Osteocyte (in vitro differentiated cells): ENCODE measurements around the gene WDR7. TPM values are rescaled to one million over a fixed set of nuclear protein-coding genes. Genes with fewer than 3 reads are reported as not detected.

Experiments
- DNase-seq: peaks from one replicate; pipeline ENCODE4 v3.0.0; 2021; ENCODE audit warnings: mixed read lengths; ENCODE audit not compliant: unreplicated experiment; ENCODE audit errors: extremely low spot score
- H3K27ac Mint-ChIP-seq: one replicate; pipeline ENCODE4 v1.8.0; 2021; ENCODE audit warnings: mild to moderate bottlenecking, mixed read lengths; ENCODE audit not compliant: unreplicated experiment
- H3K27me3 Mint-ChIP-seq: one replicate; pipeline ENCODE4 v1.8.0; 2021; ENCODE audit warnings: mixed read lengths; ENCODE audit not compliant: unreplicated experiment
- H3K36me3 Mint-ChIP-seq: one replicate; pipeline ENCODE4 v1.8.0; 2021; ENCODE audit warnings: mixed read lengths; ENCODE audit not compliant: unreplicated experiment
- H3K4me1 Mint-ChIP-seq: one replicate; pipeline ENCODE4 v1.8.0; 2021; ENCODE audit warnings: mixed read lengths; ENCODE audit not compliant: unreplicated experiment
- H3K4me3 Mint-ChIP-seq: one replicate; pipeline ENCODE4 v1.8.0; 2021; ENCODE audit warnings: mild to moderate bottlenecking, moderate library complexity, mixed read lengths; ENCODE audit not compliant: unreplicated experiment
- H3K9me3 Mint-ChIP-seq: one replicate; pipeline ENCODE4 v1.8.0; 2021; ENCODE audit warnings: mixed read lengths; ENCODE audit not compliant: unreplicated experiment
- CTCF ChIP-seq: fragments of 200-600 bp; sonication (generic); IDR thresholded peaks from 2 replicates; pipeline ENCODE4 v1.5.0; 2021; ENCODE audit warnings: antibody characterized with exemption, mild to moderate bottlenecking, moderate library complexity
- total RNA-seq: library from RNA; stranded (reverse); gene quantifications from 2 replicates; pipeline ENCODE4 v1.2.1, GENCODE V29; 2021

WDR7 gene
- total RNA-seq, 1 donor from 2014 or later: 25.9 TPM

DNA sequence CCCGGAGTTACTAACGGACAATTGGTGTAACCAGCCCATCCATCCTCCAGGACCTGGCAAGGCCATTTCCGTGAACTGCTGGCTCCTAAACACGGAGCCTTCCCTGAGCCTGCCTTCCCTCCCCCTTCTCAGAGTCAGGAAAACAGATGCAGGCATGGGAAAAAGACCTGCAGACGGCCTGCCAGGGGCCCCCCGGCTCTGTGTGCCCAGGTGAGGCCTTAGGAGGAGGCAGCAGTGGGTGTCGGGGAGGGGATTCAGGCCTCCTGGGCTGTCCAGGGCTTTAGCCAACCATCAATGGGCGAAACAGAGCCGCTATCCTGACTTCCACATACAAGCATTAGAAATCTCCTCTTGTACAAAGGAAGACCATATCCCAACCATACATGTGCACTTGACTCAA, 427.5 kb downstream of the WDR7 start:
- no peak for DNase-seq
- Mint-ChIP-seq H3K4me3 (no peak overlapping the region), H3K36me3 (no peaks in the 10 kb centered on the region), H3K4me1 (no peaks in the 10 kb centered on the region), H3K27ac (no peak overlapping the region), H3K27me3 (peaks cover 24% of the 10 kb centered on the region), H3K9me3 (peaks cover 8% of the 10 kb centered on the region)
- no peak for TF ChIP-seq CTCF

DNA sequence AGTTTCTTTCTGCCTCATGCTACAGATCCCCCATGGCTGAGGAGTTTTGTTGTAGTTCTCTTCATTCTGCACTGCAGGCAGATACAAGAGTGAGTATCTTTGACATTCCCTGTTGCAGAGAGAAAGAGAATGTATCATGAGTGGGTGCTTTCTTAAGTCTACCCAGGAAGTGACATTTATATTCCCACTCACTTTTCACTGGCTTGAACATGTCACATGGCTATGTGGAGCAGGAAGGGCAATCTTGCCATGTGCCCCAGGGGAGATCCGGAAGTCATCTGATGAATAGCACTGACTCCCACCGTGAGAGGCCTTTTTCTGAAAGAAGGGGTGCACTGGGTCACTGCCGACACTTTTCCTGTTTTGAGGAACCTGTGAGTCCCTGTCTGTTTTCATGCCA, 429.3 kb downstream of the WDR7 start:
- H3K27me3 Mint-ChIP-seq: peaks cover 17% of the 10 kb centered on the region
- H3K9me3 Mint-ChIP-seq: peaks cover 8% of the 10 kb centered on the region
- H3K4me3 Mint-ChIP-seq: no peak overlapping the region
- no peaks in the 10 kb centered on the region for H3K4me1 Mint-ChIP-seq
- H3K36me3 Mint-ChIP-seq: no peaks in the 10 kb centered on the region
- TF ChIP-seq CTCF: no peak
- no peak for DNase-seq
- H3K27ac Mint-ChIP-seq: no peak overlapping the region

DNA sequence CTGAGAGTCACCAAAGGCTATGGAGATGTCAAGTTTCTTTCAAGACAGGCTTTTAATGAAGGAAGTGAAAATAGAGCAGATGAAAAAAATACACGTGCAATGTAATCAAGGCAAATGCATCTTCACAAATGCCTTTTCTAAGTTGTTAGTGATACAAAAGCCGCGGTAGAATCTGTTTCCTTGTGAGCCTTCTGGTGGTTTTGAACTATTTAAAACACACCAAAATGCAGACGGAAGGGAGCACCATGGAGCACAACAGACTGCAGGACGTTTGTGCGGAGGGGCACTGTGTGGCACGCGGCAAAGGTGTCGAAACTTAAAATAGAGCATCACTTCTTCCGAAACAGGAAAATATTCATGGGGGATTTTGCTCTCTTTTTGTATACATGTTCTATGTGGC, 430.7 kb downstream of the WDR7 start:
- no peak for DNase-seq
- H3K4me3 Mint-ChIP-seq: no peak overlapping the region
- no peak for TF ChIP-seq CTCF
- H3K27ac Mint-ChIP-seq: no peak overlapping the region
- H3K27me3 Mint-ChIP-seq: peaks cover 7% of the 10 kb centered on the region
- no peaks in the 10 kb centered on the region for H3K4me1 Mint-ChIP-seq
- peaks cover 8% of the 10 kb centered on the region for H3K9me3 Mint-ChIP-seq
- H3K36me3 Mint-ChIP-seq: no peaks in the 10 kb centered on the region

DNA sequence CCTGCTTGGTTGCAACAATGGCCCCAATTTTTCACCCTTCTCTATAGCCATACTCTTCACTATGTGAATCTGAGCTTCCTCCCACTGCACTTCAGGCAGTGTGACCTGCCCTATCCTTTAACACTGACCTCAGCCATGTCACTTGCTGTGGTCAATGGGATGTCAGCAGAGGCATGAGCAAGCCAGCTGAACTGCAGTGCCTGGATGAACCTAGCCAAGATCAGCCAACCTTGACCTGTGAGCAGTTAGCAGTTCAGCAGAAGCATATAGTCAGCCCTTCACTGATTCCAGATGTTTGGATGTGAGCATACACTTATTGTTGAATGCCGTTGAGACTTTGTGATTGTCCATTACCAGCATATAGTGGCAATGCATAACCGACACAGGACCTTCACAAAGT, 432.3 kb downstream of the WDR7 start:
- TF ChIP-seq CTCF: no peak
- Mint-ChIP-seq H3K36me3 (no peaks in the 10 kb centered on the region), H3K27ac (no peak overlapping the region), H3K4me1 (no peaks in the 10 kb centered on the region), H3K9me3 (peaks cover 8% of the 10 kb centered on the region), H3K27me3 (peaks cover 7% of the 10 kb centered on the region), H3K4me3 (no peak overlapping the region)
- DNase-seq: no peak

DNA sequence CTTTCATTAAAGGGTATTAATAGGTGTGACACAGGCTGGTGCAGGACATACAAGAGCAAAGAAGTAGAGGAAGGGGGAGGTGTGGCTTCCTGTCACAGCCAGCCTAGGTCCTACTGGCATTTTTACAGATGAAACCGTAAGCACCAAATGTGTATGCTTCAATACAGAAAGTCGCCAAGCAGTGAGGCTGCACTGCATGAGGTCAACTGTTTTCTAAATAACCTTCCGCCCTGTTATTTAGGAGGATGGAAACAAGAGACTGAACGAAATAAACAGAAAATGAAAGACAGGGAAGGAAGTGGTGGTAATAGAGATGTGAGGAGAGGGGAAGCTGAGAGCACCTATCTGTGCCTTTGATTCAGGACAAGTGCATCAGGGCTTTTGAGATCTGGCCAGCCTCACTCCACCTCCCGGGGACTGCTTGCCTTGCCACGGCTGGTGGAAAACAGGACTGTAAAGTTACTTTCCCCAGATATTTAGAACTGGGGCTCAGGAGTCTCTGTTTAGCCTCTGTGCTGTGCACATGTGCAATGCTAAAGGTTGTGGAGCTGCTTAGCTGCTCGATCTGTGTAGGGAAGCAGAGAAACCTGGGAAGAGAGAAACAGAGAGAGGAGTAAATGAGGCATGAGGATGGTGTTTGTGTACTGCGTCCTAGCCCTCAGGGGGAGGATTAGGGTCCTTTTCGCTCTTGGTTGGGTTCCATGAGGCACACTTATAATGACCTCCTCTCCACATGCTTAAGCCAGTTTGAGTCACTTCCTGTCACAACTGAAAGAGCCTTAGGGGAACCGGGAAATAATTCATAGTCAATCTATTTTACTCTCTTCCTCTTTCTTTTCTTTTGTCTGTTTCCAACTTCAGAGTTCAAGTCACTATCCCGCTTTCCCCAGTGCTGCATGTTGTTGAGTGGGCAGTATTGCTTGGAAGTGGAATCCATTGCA, 433.4 kb downstream of the WDR7 start:
- H3K4me3 Mint-ChIP-seq: no peak overlapping the region

More for the DNA sequence above, 433.4 kb downstream of the WDR7 start:
- peaks cover 7% of the 10 kb centered on the region for H3K27me3 Mint-ChIP-seq
- peaks cover 8% of the 10 kb centered on the region for H3K9me3 Mint-ChIP-seq
- H3K27ac Mint-ChIP-seq: no peak overlapping the region
- TF ChIP-seq CTCF: no peak
- DNase-seq: no peak
- no peaks in the 10 kb centered on the region for H3K4me1 Mint-ChIP-seq
- H3K36me3 Mint-ChIP-seq: no peaks in the 10 kb centered on the region
